Measurements from ENCODE around the gene IER3. TPM values are rescaled to one million over a fixed set of nuclear protein-coding genes. Genes with fewer than 3 reads are reported as not detected.
A peak's percentile ranks its signal among the peaks of the same experiment; 100 is the strongest.
"Not testable (repeated sequence)": the region's sequence is repeated elsewhere in the genome, so short reads cannot be mapped to it uniquely, and the experiment has no call there.

IER3 gene
- total RNA-seq, 2 donors from 2014 or later, result 102 to 136 TPM

DNA sequence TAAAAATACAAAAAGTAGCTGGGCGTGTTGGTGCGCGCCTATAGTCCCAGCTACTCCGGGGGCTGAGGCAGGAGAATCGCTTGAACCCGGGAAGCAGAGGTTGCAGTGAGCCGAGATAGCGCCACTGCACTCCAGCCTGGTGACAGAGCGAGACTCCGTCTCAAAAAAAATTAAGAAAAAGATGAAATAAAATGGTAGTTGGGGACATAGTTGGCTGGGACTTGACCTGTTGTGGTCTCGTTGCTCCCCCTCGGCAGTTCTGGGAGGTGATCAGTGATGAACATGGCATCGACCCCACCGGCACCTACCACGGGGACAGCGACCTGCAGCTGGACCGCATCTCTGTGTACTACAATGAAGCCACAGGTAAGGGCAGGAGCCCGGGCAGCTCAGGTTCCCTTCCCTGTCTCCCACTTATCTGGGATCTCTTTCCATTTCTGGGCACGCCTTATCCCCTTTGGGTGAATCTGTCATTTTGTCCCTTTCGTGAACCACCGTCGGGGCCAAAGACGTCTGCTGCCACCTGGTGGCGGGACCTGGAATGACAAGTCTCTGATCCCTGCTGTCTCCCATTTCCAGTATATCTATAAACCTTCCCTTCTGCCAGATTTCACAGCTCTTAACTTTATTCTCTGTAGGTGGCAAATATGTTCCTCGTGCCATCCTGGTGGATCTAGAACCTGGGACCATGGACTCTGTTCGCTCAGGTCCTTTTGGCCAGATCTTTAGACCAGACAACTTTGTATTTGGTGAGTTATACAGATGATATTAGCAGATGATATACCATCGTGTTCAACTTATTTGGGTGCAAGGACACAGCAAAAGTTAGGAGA lies 21.9 kb downstream of the IER3 start:
- Mint-ChIP-seq H3K27ac (peak overlapping the region; percentile 94), H3K4me3 (peak overlapping the region; percentile 99), H3K27me3 (ENCODE audit: insufficient read depth) (no peaks in the 10 kb centered on the region), H3K36me3 (ENCODE audit: low read depth) (peaks cover 58% of the 10 kb centered on the region), H3K9me3 (no peaks in the 10 kb centered on the region), H3K4me1 (peaks cover 30% of the 10 kb centered on the region)
- no peaks in the 10 kb centered on the region for H3K27me3 ChIP-seq (ENCODE audit: control insufficient read depth, insufficient read depth, low read length, poor library complexity, severe bottlenecking)
- DNase-seq, result peak; percentile 93
- TF ChIP-seq, protein P1, sequence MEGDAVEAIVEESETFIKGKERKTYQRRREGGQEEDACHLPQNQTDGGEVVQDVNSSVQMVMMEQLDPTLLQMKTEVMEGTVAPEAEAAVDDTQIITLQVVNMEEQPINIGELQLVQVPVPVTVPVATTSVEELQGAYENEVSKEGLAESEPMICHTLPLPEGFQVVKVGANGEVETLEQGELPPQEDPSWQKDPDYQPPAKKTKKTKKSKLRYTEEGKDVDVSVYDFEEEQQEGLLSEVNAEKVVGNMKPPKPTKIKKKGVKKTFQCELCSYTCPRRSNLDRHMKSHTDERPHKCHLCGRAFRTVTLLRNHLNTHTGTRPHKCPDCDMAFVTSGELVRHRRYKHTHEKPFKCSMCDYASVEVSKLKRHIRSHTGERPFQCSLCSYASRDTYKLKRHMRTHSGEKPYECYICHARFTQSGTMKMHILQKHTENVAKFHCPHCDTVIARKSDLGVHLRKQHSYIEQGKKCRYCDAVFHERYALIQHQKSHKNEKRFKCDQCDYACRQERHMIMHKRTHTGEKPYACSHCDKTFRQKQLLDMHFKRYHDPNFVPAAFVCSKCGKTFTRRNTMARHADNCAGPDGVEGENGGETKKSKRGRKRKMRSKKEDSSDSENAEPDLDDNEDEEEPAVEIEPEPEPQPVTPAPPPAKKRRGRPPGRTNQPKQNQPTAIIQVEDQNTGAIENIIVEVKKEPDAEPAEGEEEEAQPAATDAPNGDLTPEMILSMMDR (conservative IDR thresholded peaks at IDR 0.05), result peak; percentile 99
- peaks cover 50% of the 10 kb centered on the region for H3K36me3 ChIP-seq (ENCODE audit: control insufficient read depth, insufficient read depth, low read length)
- H3K4me1 ChIP-seq (ENCODE audit: control insufficient read depth, insufficient read depth, low read length), result no peaks in the 10 kb centered on the region
- WGBS, 2 experiments (ENCODE audit: insufficient coverage in 1 of 2, insufficient read length in 1 of 2), result 20% methylated on average over 22 to 27 of the region's 27 CpGs
- peak overlapping the region; percentile 100 for H3K9ac ChIP-seq (ENCODE audit: extremely low read depth, low read length, poor library complexity, severe bottlenecking)
- H3K9me3 ChIP-seq (ENCODE audit: control insufficient read depth, low read length), result no peaks in the 10 kb centered on the region
- peak overlapping the region; percentile 1 for H3K27ac ChIP-seq (ENCODE audit: low read depth, low read length)
- peak overlapping the region; percentile 99 for H3K4me3 ChIP-seq (ENCODE audit: low read length)

DNA sequence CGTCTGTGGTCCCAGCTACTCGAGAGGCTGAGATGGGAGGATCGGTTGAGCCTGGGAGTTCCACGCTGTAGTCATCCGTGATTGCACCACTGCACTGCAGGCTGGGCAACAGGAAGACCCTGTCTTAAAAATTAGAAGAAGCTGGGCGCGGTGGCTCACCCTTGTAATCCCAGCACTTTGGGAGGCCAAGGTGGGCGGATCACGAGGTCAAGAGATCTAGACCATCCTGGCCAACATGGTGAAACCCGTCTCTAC lies 22.4 kb downstream of the IER3 start:
- peak overlapping the region; percentile 100 for H3K9ac ChIP-seq (ENCODE audit: extremely low read depth, low read length, poor library complexity, severe bottlenecking)
- not testable (repeated sequence) for H3K27me3 ChIP-seq (ENCODE audit: control insufficient read depth, insufficient read depth, low read length, poor library complexity, severe bottlenecking); DNase-seq; H3K4me1 ChIP-seq (ENCODE audit: control insufficient read depth, insufficient read depth, low read length); H3K27me3 Mint-ChIP-seq (ENCODE audit: insufficient read depth); H3K9me3 ChIP-seq (ENCODE audit: control insufficient read depth, low read length); H3K9me3 Mint-ChIP-seq
- H3K4me3 ChIP-seq (ENCODE audit: low read length), result peak overlapping the region; percentile 99
- peak overlapping the region; percentile 92 for H3K27ac ChIP-seq (ENCODE audit: low read depth, low read length)
- 2 to 7% methylated on average over 8 to 10 of the region's 10 CpGs for WGBS, 2 experiments (ENCODE audit: insufficient coverage in 1 of 2, insufficient read length in 1 of 2)
- Mint-ChIP-seq H3K4me3 (peak overlapping the region; percentile 99), H3K4me1 (peaks cover 31% of the 10 kb centered on the region), H3K27ac (peak overlapping the region; percentile 94), H3K36me3 (ENCODE audit: low read depth) (peaks cover 55% of the 10 kb centered on the region)
- H3K36me3 ChIP-seq (ENCODE audit: control insufficient read depth, insufficient read depth, low read length), result peaks cover 50% of the 10 kb centered on the region

DNA sequence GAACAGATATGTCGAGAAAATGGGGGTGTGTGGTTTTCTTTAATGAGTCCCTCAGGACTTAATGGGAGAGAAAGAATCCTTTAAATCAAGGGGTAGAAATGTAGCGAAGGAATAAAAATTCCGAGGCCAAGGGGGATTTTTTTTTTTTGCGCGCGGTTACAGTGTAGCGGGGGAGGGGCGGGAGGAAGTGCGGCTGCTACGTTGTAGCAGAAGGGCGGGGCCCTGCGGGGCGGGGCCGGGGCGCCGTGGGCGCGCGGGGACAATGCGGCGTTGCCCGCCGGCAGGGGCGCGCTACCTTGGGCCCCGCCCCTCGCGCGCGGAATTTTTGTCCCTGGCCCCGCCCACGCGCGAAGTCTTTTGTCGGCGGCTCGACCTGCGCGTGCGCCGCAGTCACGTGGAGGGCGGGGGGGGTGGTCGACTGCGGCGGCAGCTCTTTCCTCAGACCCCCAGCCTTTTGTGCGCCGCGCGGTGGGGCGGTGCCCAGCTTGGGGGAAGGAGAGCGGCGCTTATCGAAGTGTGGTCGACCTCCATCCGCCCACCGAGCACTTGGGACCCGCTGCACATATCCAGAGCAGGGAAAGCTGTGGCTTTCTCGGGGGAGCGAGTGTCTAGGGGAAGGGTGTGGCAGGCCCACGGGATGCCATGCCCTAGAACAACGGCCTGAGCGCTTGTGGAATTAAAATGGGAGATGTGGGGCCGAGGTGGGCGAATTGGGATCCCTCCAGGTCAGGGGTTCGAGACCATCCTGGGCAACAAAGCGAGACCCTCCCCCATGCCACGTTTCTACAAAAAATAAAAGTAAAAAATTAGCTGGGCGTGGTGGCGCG lies 22.9 kb downstream of the IER3 start:
- peak overlapping the region; percentile 99 for H3K4me3 ChIP-seq (ENCODE audit: low read length)
- H3K9ac ChIP-seq (ENCODE audit: extremely low read depth, low read length, poor library complexity, severe bottlenecking), result peak overlapping the region; percentile 100
- H3K27ac ChIP-seq (ENCODE audit: low read depth, low read length), result peak overlapping the region; percentile 99
- no peaks in the 10 kb centered on the region for H3K9me3 ChIP-seq (ENCODE audit: control insufficient read depth, low read length)
- Mint-ChIP-seq H3K36me3 (ENCODE audit: low read depth) (peaks cover 52% of the 10 kb centered on the region), H3K4me1 (peaks cover 34% of the 10 kb centered on the region), H3K9me3 (no peaks in the 10 kb centered on the region), H3K27ac (peak overlapping the region; percentile 99), H3K4me3 (peak overlapping the region; percentile 99), H3K27me3 (ENCODE audit: insufficient read depth) (no peaks in the 10 kb centered on the region)
- DNase-seq, result peak; percentile 92
- H3K36me3 ChIP-seq (ENCODE audit: control insufficient read depth, insufficient read depth, low read length), result peaks cover 50% of the 10 kb centered on the region
- TF ChIP-seq, protein P1 (conservative IDR thresholded peaks at IDR 0.05), result peak; percentile 73
- 0 to 1% methylated on average over 14 to 71 of the region's 71 CpGs for WGBS, 2 experiments (ENCODE audit: insufficient coverage in 1 of 2, insufficient read length in 1 of 2)
- no peaks in the 10 kb centered on the region for H3K4me1 ChIP-seq (ENCODE audit: control insufficient read depth, insufficient read depth, low read length)
- no peaks in the 10 kb centered on the region for H3K27me3 ChIP-seq (ENCODE audit: control insufficient read depth, insufficient read depth, low read length, poor library complexity, severe bottlenecking)

All from endodermal cell (in vitro differentiated cells).